Keratinocyte (primary cell): ENCODE results near the gene CD72. TPM values are rescaled to one million over a fixed set of nuclear protein-coding genes. Genes with fewer than 3 reads are reported as not detected.

Experiments used
- DNase-seq: peaks from one replicate; pipeline ENCODE4 v3.0.0-alpha.2; 2011; ENCODE audit warnings: low read depth, missing footprints, low spot score
- FAIRE-seq: peaks from 2 replicates; lab custom pipeline; 2011; peaks lifted over from hg19 to GRCh38; lab: Jason Lieb, UNC
- H2AFZ ChIP-seq: 2 replicates; pipeline ENCODE4 v1.6.0; 2012; ENCODE audit warnings: low read length, control low read depth, inconsistent platforms; ENCODE audit not compliant: control insufficient read depth
- H3K27ac ChIP-seq: 2 replicates; pipeline ENCODE4 v1.5.1; 2011; ENCODE audit warnings: low read length; ENCODE audit not compliant: control insufficient read depth, insufficient read depth
- H3K27me3 ChIP-seq: 3 replicates; pipeline ENCODE4 v1.6.0; 2011; ENCODE audit warnings: low read length; ENCODE audit not compliant: control insufficient read depth, insufficient read depth; ENCODE audit errors: extremely low read depth
- H3K36me3 ChIP-seq, 2 experiments: 2 replicates in 1 of 2; 3 replicates in 1 of 2; pipeline ENCODE4 v1.5.1; 2011; ENCODE audit warnings: low read length in 2 of 2, mild to moderate bottlenecking in 1 of 2; ENCODE audit not compliant: control insufficient read depth in 2 of 2, insufficient read depth in 2 of 2; ENCODE audit errors: extremely low read depth in 1 of 2
- H3K4me1 ChIP-seq: 3 replicates; pipeline ENCODE4 v1.5.1; 2011; ENCODE audit warnings: low read length; ENCODE audit not compliant: control insufficient read depth, insufficient read depth; ENCODE audit errors: extremely low read depth
- H3K4me2 ChIP-seq: 3 replicates; pipeline ENCODE4 v1.6.0; 2011; ENCODE audit warnings: low read depth, low read length; ENCODE audit not compliant: control insufficient read depth, insufficient read depth; ENCODE audit errors: extremely low read depth
- H3K4me3 ChIP-seq, 3 experiments: fragments of 200-600 bp in 1 of 3; sonication (generic) in 1 of 3; 2 replicates in 2 of 3; 3 replicates in 1 of 3; pipeline ENCODE4 v1.5.1; 2011 to 2016; ENCODE audit warnings: low read length in 3 of 3, mild to moderate bottlenecking in 3 of 3, control low read depth in 2 of 3, inconsistent platforms in 1 of 3, low read depth in 1 of 3, mixed read lengths in 1 of 3, mixed run types in 1 of 3, moderate library complexity in 1 of 3; ENCODE audit not compliant: control insufficient read depth in 2 of 3, insufficient read depth in 2 of 3; ENCODE audit errors: extremely low read depth in 1 of 3
- H3K79me2 ChIP-seq: 2 replicates; pipeline ENCODE4 v1.6.0; 2012; ENCODE audit warnings: low read length; ENCODE audit not compliant: control insufficient read depth, insufficient read depth
- H3K9ac ChIP-seq: 3 replicates; pipeline ENCODE4 v1.6.0; 2011; ENCODE audit warnings: low read length; ENCODE audit not compliant: control insufficient read depth, insufficient read depth; ENCODE audit errors: extremely low read depth
- H3K9me1 ChIP-seq: 3 replicates; pipeline ENCODE4 v1.6.0; 2011; ENCODE audit warnings: low read length; ENCODE audit not compliant: control insufficient read depth, insufficient read depth; ENCODE audit errors: extremely low read depth
- H3K9me3 ChIP-seq: 2 replicates; pipeline ENCODE4 v1.5.1; 2012; ENCODE audit warnings: low read depth, low read length; ENCODE audit not compliant: control insufficient read depth
- H4K20me1 ChIP-seq: 3 replicates; pipeline ENCODE4 v1.6.0; 2011; ENCODE audit warnings: low read length; ENCODE audit not compliant: control insufficient read depth, insufficient read depth; ENCODE audit errors: extremely low read depth
- CTCF ChIP-seq, 3 experiments: IDR thresholded peaks in 1 of 3; conservative IDR thresholded peaks in 1 of 3; optimal IDR thresholded peaks in 1 of 3; 2 replicates in 2 of 3; 3 replicates in 1 of 3; pipeline versions ENCODE3 to v1.5.1; 2011; ENCODE audit warnings: low read length in 3 of 3, mild to moderate bottlenecking in 3 of 3, moderate library complexity in 2 of 3, control low read depth in 1 of 3, inconsistent platforms in 1 of 3; ENCODE audit not compliant: insufficient read depth in 2 of 3; ENCODE audit errors: extremely low read depth in 1 of 3
- EZH2 ChIP-seq: IDR thresholded peaks from one replicate; pipeline ENCODE4 v1.6.1; 2012; ENCODE audit warnings: inconsistent platforms, mild to moderate bottlenecking, low read length, moderate library complexity
- dilution Hi-C: fragments of 300-500 bp; cut with MboI; formaldehyde crosslinking; loops from one replicate; pipeline ENCODE4 v1.7.0; 2020; ENCODE audit warnings: low sequenced_read_pairs; ENCODE audit not compliant: extremely low pct_ligation_motif_present
- polyA plus RNA-seq, 5 experiments: library from polyadenylated mRNA; depleted of rRNA in 3 of 5; stranded (reverse) in 3 of 5; stranded (forward) in 1 of 5; unstranded in 1 of 5; fragments of >200 nt; gene quantifications; 1 replicate in 1 of 5; 2 replicates in 3 of 5; 3 replicates in 1 of 5; pipeline versions ENCODE4 v1.2.1 to v1.2.3, GENCODE V29; 2011 to 2012; ENCODE audit warnings: missing spikeins in 2 of 5, low read depth in 1 of 5, low replicate concordance in 1 of 5

Gene CD72
- polyA plus RNA-seq, 1 donor (not counting 4 experiments of a cell fraction or from before 2014, with no cell fraction given) = 0.66 TPM

GRCh38 chr9:35665471-35665818, 47.2 kb upstream of the CD72 start:
- Histone ChIP-seq H3K9ac (peak overlapping the region; percentile 74), H3K4me1 (peaks cover 17% of the 10 kb centered on the region), H3K9me3 (no peaks in the 10 kb centered on the region), H3K36me3 (peaks cover 0 to 13% of the 10 kb centered on the region in 2 experiments), H2AFZ (peak overlapping the region; percentile 88), H3K4me3 (peak overlapping the region; percentile 39 to 78 (median 64)), H4K20me1 (no peaks in the 10 kb centered on the region), H3K27ac (peak overlapping the region; percentile 36), H3K27me3 (no peaks in the 10 kb centered on the region), H3K79me2 (no peaks in the 10 kb centered on the region), H3K4me2 (peak overlapping the region; percentile 95), H3K9me1 (no peaks in the 10 kb centered on the region)
- dilution Hi-C loops = no loop called here
- FAIRE-seq (no peak), DNase-seq (no peak)
- no peak for TF ChIP-seq EZH2
- TF ChIP-seq CTCF (optimal IDR thresholded peaks at IDR 0.05 in 1 of 3, IDR thresholded peaks at IDR 0.05 in 1 of 3, conservative IDR thresholded peaks at IDR 0.05 in 1 of 3; ENCODE audit: extremely low read depth in 1 of 3, insufficient read depth in 2 of 3, low read length in 3 of 3) = no peak

- Histone ChIP-seq H3K27me3 (no peaks in the 10 kb centered on the region), H3K79me2 (no peaks in the 10 kb centered on the region), H3K4me1 (peaks cover 17% of the 10 kb centered on the region), H3K9me1 (no peaks in the 10 kb centered on the region), H3K9ac (peak within 1 kb of the TSS; percentile 74), H3K36me3 (peaks cover 1 to 13% of the 10 kb centered on the region in 2 experiments), H3K4me2 (peak within 1 kb of the TSS; percentile 95), H3K27ac (peak within 1 kb of the TSS; percentile 51), H4K20me1 (no peaks in the 10 kb centered on the region), H3K9me3 (no peaks in the 10 kb centered on the region), H3K4me3 (peak within 1 kb of the TSS; percentile 39 to 78 (median 64)), H2AFZ (peak within 1 kb of the TSS; percentile 88)
- dilution Hi-C loops = no loop called here
- TF ChIP-seq CTCF (optimal IDR thresholded peaks at IDR 0.05 in 1 of 3, IDR thresholded peaks at IDR 0.05 in 1 of 3, conservative IDR thresholded peaks at IDR 0.05 in 1 of 3; ENCODE audit: extremely low read depth in 1 of 3, insufficient read depth in 2 of 3, low read length in 3 of 3) (peak in 1 of 3 experiments; percentile 67), EZH2 (no peak)
- no peak for FAIRE-seq
- DNase-seq = no peak
Measured at GRCh38 chr9:35664531-35665470, 46.6 kb upstream of the CD72 start, which contains the start of gene ARHGEF39. Gene ARHGEF39 (minus strand): TSS chr9:35665195. CDS start chr9:35665169, 26 bp downstream.
